GM18951 (cell line): Measurements from ENCODE around the gene RABGAP1L.
"Not testable (repeated sequence)": the region's sequence is repeated elsewhere in the genome, so short reads cannot be mapped to it uniquely, and the experiment has no call there.

Experiments
- POLR2A ChIP-seq: IDR thresholded peaks from 4 replicates; pipeline ENCODE4 v1.6.1; 2011; ENCODE audit warnings: mild to moderate bottlenecking; ENCODE audit not compliant: insufficient read length, insufficient read depth; ENCODE audit errors: extremely low read depth
- in situ Hi-C: fragments of 300-500 bp; cut with MboI; formaldehyde crosslinking; loops from one replicate; pipeline ENCODE4 v1.12.0; 2022; ENCODE audit warnings: low sequenced_read_pairs, mixed read lengths, inconsistent platforms; ENCODE audit not compliant: unreplicated experiment

RABGAP1L gene

GRCh38 chr1:174666248-174666647, 506.9 kb downstream of the RABGAP1L start:
- no peak for TF ChIP-seq POLR2A

GRCh38 chr1:174671826-174672225, 512.5 kb downstream of the RABGAP1L start:
- in situ Hi-C loops = no loop called here

More at GRCh38 chr1:174666248-174666647, 506.9 kb downstream of the RABGAP1L start:
- in situ Hi-C loops = no loop called here

GRCh38 chr1:174676856-174677255, 517.5 kb downstream of the RABGAP1L start:
- no peak for TF ChIP-seq POLR2A
- in situ Hi-C loops = no loop called here

More at GRCh38 chr1:174671826-174672225, 512.5 kb downstream of the RABGAP1L start:
- TF ChIP-seq POLR2A = no peak

GRCh38 chr1:174678657-174679056, 519.3 kb downstream of the RABGAP1L start:
- no peak for TF ChIP-seq POLR2A
- in situ Hi-C loops = no loop called here

GRCh38 chr1:174680101-174680500, 520.8 kb downstream of the RABGAP1L start:
- in situ Hi-C loops = no loop called here
- TF ChIP-seq POLR2A = no peak

- in situ Hi-C loops = no loop called here
- no peak for TF ChIP-seq POLR2A
Observed at GRCh38 chr1:174682419-174683008, 523.2 kb downstream of the RABGAP1L start.

- no peak for TF ChIP-seq POLR2A
- in situ Hi-C loops = no loop called here
Observed at GRCh38 chr1:174686213-174686612, 526.9 kb downstream of the RABGAP1L start.

GRCh38 chr1:174689524-174689923, 530.2 kb downstream of the RABGAP1L start:
- in situ Hi-C loops = no loop called here
- no peak for TF ChIP-seq POLR2A

- no peak for TF ChIP-seq POLR2A
- in situ Hi-C loops = no loop called here
Observed at GRCh38 chr1:174690266-174690665, 530.9 kb downstream of the RABGAP1L start.

GRCh38 chr1:174692313-174692712, 533.0 kb downstream of the RABGAP1L start:
- in situ Hi-C loops = no loop called here
- no peak for TF ChIP-seq POLR2A

- TF ChIP-seq POLR2A = no peak
- in situ Hi-C loops = no loop called here
Observed at GRCh38 chr1:174693085-174693484, 533.8 kb downstream of the RABGAP1L start.

- in situ Hi-C loops = not testable (repeated sequence)
Observed at GRCh38 chr1:174693539-174693938, 534.2 kb downstream of the RABGAP1L start.

- TF ChIP-seq POLR2A = no peak
- in situ Hi-C loops = no loop called here
Observed at GRCh38 chr1:174696026-174696821, 536.9 kb downstream of the RABGAP1L start.

GRCh38 chr1:174700314-174700713, 541.0 kb downstream of the RABGAP1L start:
- in situ Hi-C loops = no loop called here
- TF ChIP-seq POLR2A = no peak
